ENCODE data around the gene MCOLN2.

Gene MCOLN2

GRCh38 chr1:84947536-84948410 lies 49.1 kb downstream of the MCOLN2 start:
- Histone ChIP-seq H3K9ac (ENCODE audit: low read length) (no peak overlapping the region), H3K4me1 (ENCODE audit: insufficient read depth, low read length, severe bottlenecking) (peaks cover 14% of the 10 kb centered on the region), H3K36me3 (ENCODE audit: insufficient read depth, low read length) (peaks cover 40% of the 10 kb centered on the region), H3K4me2 (ENCODE audit: low read length) (no peak overlapping the region), H3K79me2 (ENCODE audit: insufficient read depth, low read length) (no peaks in the 10 kb centered on the region), H3K27me3 (ENCODE audit: insufficient read depth, low read length) (no peaks in the 10 kb centered on the region), H3K27ac (ENCODE audit: low read depth, low read length, poor library complexity, severe bottlenecking) (peak overlapping the region; percentile 31), H3K4me3 (ENCODE audit: low read depth, low read length, poor library complexity, severe bottlenecking) (no peak overlapping the region), H2AFZ (ENCODE audit: low read length) (no peak overlapping the region), H4K20me1 (ENCODE audit: insufficient read depth, low read length) (no peaks in the 10 kb centered on the region), H3K9me2 (ENCODE audit: low read depth, low read length) (no peaks in the 10 kb centered on the region), H3K9me3 (ENCODE audit: low read length) (no peaks in the 10 kb centered on the region), H3F3A (ENCODE audit: insufficient read depth, low read length) (no peaks in the 10 kb centered on the region)
- TF ChIP-seq CTCF (IDR thresholded peaks at IDR 0.05; ENCODE audit: low read length) (no peak), EZH2 (IDR thresholded peaks at IDR 0.05; ENCODE audit: borderline replicate concordance, low read length) (no peak)

- H4K20me1 ChIP-seq (ENCODE audit: insufficient read depth, low read length): no peaks in the 10 kb centered on the region
- H3K9ac ChIP-seq (ENCODE audit: low read length): no peak overlapping the region
- H3K4me2 ChIP-seq (ENCODE audit: low read length): no peak overlapping the region
- no peaks in the 10 kb centered on the region for H3K79me2 ChIP-seq (ENCODE audit: insufficient read depth, low read length)
- H3K4me1 ChIP-seq (ENCODE audit: insufficient read depth, low read length, severe bottlenecking): peaks cover 14% of the 10 kb centered on the region
- H3K36me3 ChIP-seq (ENCODE audit: insufficient read depth, low read length): peaks cover 28% of the 10 kb centered on the region
- H3K27me3 ChIP-seq (ENCODE audit: insufficient read depth, low read length): no peaks in the 10 kb centered on the region
- H3K27ac ChIP-seq (ENCODE audit: low read depth, low read length, poor library complexity, severe bottlenecking): peak overlapping the region; percentile 64
- H3K9me3 ChIP-seq (ENCODE audit: low read length): no peaks in the 10 kb centered on the region
- H3K4me3 ChIP-seq (ENCODE audit: low read depth, low read length, poor library complexity, severe bottlenecking): no peak overlapping the region
- no peaks in the 10 kb centered on the region for H3F3A ChIP-seq (ENCODE audit: insufficient read depth, low read length)
- TF ChIP-seq EZH2 (IDR thresholded peaks at IDR 0.05; ENCODE audit: borderline replicate concordance, low read length): no peak
- TF ChIP-seq CTCF (IDR thresholded peaks at IDR 0.05; ENCODE audit: low read length): no peak
- no peaks in the 10 kb centered on the region for H3K9me2 ChIP-seq (ENCODE audit: low read depth, low read length)
- H2AFZ ChIP-seq (ENCODE audit: low read length): no peak overlapping the region
Observed at GRCh38 chr1:84946631-84947030, 50.3 kb downstream of the MCOLN2 start.

GRCh38 chr1:84944767-84945486 lies 52.0 kb downstream of the MCOLN2 start:
- H4K20me1 ChIP-seq (ENCODE audit: insufficient read depth, low read length): no peaks in the 10 kb centered on the region
- H3K27ac ChIP-seq (ENCODE audit: low read depth, low read length, poor library complexity, severe bottlenecking): peak overlapping the region; percentile 64
- no peaks in the 10 kb centered on the region for H3K27me3 ChIP-seq (ENCODE audit: insufficient read depth, low read length)
- H3K4me2 ChIP-seq (ENCODE audit: low read length): peak overlapping the region; percentile 60
- H2AFZ ChIP-seq (ENCODE audit: low read length): no peak overlapping the region; the same call in 1 of the 2 replicates
- H3K79me2 ChIP-seq (ENCODE audit: insufficient read depth, low read length): no peaks in the 10 kb centered on the region
- peak overlapping the region; percentile 29 for H3K9ac ChIP-seq (ENCODE audit: low read length)
- no peaks in the 10 kb centered on the region for H3K9me3 ChIP-seq (ENCODE audit: low read length)
- TF ChIP-seq EZH2 (IDR thresholded peaks at IDR 0.05; ENCODE audit: borderline replicate concordance, low read length) (no peak), CTCF (IDR thresholded peaks at IDR 0.05; ENCODE audit: low read length) (peak; percentile 99)
- H3F3A ChIP-seq (ENCODE audit: insufficient read depth, low read length): no peaks in the 10 kb centered on the region
- peaks cover 13% of the 10 kb centered on the region for H3K36me3 ChIP-seq (ENCODE audit: insufficient read depth, low read length)
- H3K4me3 ChIP-seq (ENCODE audit: low read depth, low read length, poor library complexity, severe bottlenecking): peak overlapping the region; percentile 42
- H3K9me2 ChIP-seq (ENCODE audit: low read depth, low read length): no peaks in the 10 kb centered on the region
- peaks cover 14% of the 10 kb centered on the region for H3K4me1 ChIP-seq (ENCODE audit: insufficient read depth, low read length, severe bottlenecking)
